SJSA1 (cell line): Measurements from ENCODE around the gene TNFRSF21. TPM values are rescaled to one million over a fixed set of nuclear protein-coding genes. Genes with fewer than 3 reads are reported as not detected.
A peak's percentile ranks its signal among the peaks of the same experiment; 100 is the strongest.

Experiments
- DNase-seq, 2 experiments: peaks; one replicate each; pipeline ENCODE4 v3.0.0-alpha.2; 2015 to 2020; ENCODE audit warnings: low spot score in 2 of 2, low read depth in 1 of 2
- H3K27ac ChIP-seq: fragments of 250-450 bp; sonication (Bioruptor Pico); 2 replicates; pipeline ENCODE4 v1.5.1; 2020; ENCODE audit warnings: mild to moderate bottlenecking, moderate library complexity
- H3K27me3 ChIP-seq: fragments of 250-450 bp; sonication (Bioruptor Pico); replicated peaks from 2 replicates; pipeline ENCODE4 v1.5.1; 2020; ENCODE audit warnings: mild to moderate bottlenecking, moderate library complexity
- H3K36me3 ChIP-seq: fragments of 250-450 bp; sonication (Bioruptor Pico); 2 replicates; pipeline ENCODE4 v1.5.1; 2020; ENCODE audit warnings: mild to moderate bottlenecking
- H3K4me1 ChIP-seq: fragments of 250-450 bp; sonication (Bioruptor Pico); replicated peaks from 2 replicates; pipeline ENCODE4 v1.6.1; 2021; ENCODE audit warnings: mild to moderate bottlenecking
- H3K4me3 ChIP-seq: fragments of 250-450 bp; sonication (Bioruptor Pico); 2 replicates; pipeline ENCODE4 v1.5.1; 2020; ENCODE audit warnings: mild to moderate bottlenecking
- H3K9me3 ChIP-seq: fragments of 250-450 bp; sonication (Bioruptor Pico); replicated peaks from 2 replicates; pipeline ENCODE4 v1.5.1; 2020; ENCODE audit warnings: mild to moderate bottlenecking
- total RNA-seq: library from RNA; depleted of rRNA; stranded (reverse); fragments of >200 nt; shearing (Covaris generic); gene quantifications from 2 replicates; pipeline ENCODE4 v1.2.3, GENCODE V29; 2014; rRNA removed

TNFRSF21 gene
- total RNA-seq, 1 experiment from 2014 or later = 0.68 TPM

GRCh38 chr6:47196113-47196512 is 113.6 kb downstream of the TNFRSF21 start:
- H3K27me3 ChIP-seq = no peaks in the 10 kb centered on the region
- H3K36me3 ChIP-seq = no peaks in the 10 kb centered on the region
- H3K4me1 ChIP-seq = no peaks in the 10 kb centered on the region
- no peak for DNase-seq
- no peak overlapping the region for H3K4me3 ChIP-seq
- H3K27ac ChIP-seq = no peak overlapping the region
- H3K9me3 ChIP-seq = no peaks in the 10 kb centered on the region

- H3K27me3 ChIP-seq = no peaks in the 10 kb centered on the region
- no peaks in the 10 kb centered on the region for H3K36me3 ChIP-seq
- no peaks in the 10 kb centered on the region for H3K9me3 ChIP-seq
- H3K4me1 ChIP-seq = no peaks in the 10 kb centered on the region
- no peak overlapping the region for H3K4me3 ChIP-seq
- H3K27ac ChIP-seq = no peak overlapping the region
- DNase-seq = no peak
Observed at GRCh38 chr6:47195011-47195650, 114.6 kb downstream of the TNFRSF21 start.

- Histone ChIP-seq H3K4me3 (no peak overlapping the region), H3K27me3 (no peaks in the 10 kb centered on the region), H3K9me3 (no peaks in the 10 kb centered on the region), H3K36me3 (no peaks in the 10 kb centered on the region), H3K27ac (no peak overlapping the region), H3K4me1 (peaks cover 10% of the 10 kb centered on the region)
- DNase-seq = peak in 1 of 2 experiments; percentile 33
Observed at GRCh38 chr6:47188588-47189021, 121.1 kb downstream of the TNFRSF21 start.

GRCh38 chr6:47187893-47188587 is 121.7 kb downstream of the TNFRSF21 start:
- no peak overlapping the region for H3K27ac ChIP-seq
- no peak overlapping the region for H3K4me3 ChIP-seq
- H3K27me3 ChIP-seq = no peaks in the 10 kb centered on the region
- peaks cover 10% of the 10 kb centered on the region for H3K4me1 ChIP-seq
- H3K9me3 ChIP-seq = no peaks in the 10 kb centered on the region
- DNase-seq = no peak
- H3K36me3 ChIP-seq = no peaks in the 10 kb centered on the region

- DNase-seq = no peak
- no peaks in the 10 kb centered on the region for H3K27me3 ChIP-seq
Observed at GRCh38 chr6:47187113-47187512, 122.6 kb downstream of the TNFRSF21 start.

GRCh38 chr6:47182291-47182957 is 127.3 kb downstream of the TNFRSF21 start:
- H3K27ac ChIP-seq = no peak overlapping the region
- no peaks in the 10 kb centered on the region for H3K36me3 ChIP-seq
- DNase-seq = no peak
- H3K4me1 ChIP-seq = peaks cover 4% of the 10 kb centered on the region; the same call in 1 of the 2 replicates
- no peaks in the 10 kb centered on the region for H3K27me3 ChIP-seq
- H3K4me3 ChIP-seq = no peak overlapping the region
- no peaks in the 10 kb centered on the region for H3K9me3 ChIP-seq

More at GRCh38 chr6:47187113-47187512, 122.6 kb downstream of the TNFRSF21 start:
- Histone ChIP-seq H3K4me1 (peaks cover 10% of the 10 kb centered on the region), H3K4me3 (no peak overlapping the region), H3K9me3 (no peaks in the 10 kb centered on the region), H3K36me3 (no peaks in the 10 kb centered on the region), H3K27ac (no peak overlapping the region)

GRCh38 chr6:47181681-47182080 is 128.0 kb downstream of the TNFRSF21 start:
- DNase-seq = no peak
- peaks cover 4% of the 10 kb centered on the region; the same call in 1 of the 2 replicates for H3K4me1 ChIP-seq
- H3K27me3 ChIP-seq = no peaks in the 10 kb centered on the region

More at GRCh38 chr6:47181681-47182080, 128.0 kb downstream of the TNFRSF21 start:
- Histone ChIP-seq H3K4me3 (no peak overlapping the region), H3K9me3 (no peaks in the 10 kb centered on the region), H3K36me3 (no peaks in the 10 kb centered on the region), H3K27ac (no peak overlapping the region)

Other genes with a start within 250 kb of the TNFRSF21 start
- 26.7 and 28.9 TPM in 2 replicates for gene CD2AP, start 167.9 kb upstream of the TNFRSF21 start, total RNA-seq